Subcutaneous abdominal adipose tissue (tissue), 5 donors: ENCODE measurements around the gene CNPY4.

Experiments
- H3K27ac ChIP-seq: one replicate; pipeline ENCODE4 v1.7.0; 2013; ENCODE audit warnings: low read depth, mild to moderate bottlenecking, inconsistent platforms, low read length, moderate library complexity
- H3K27me3 ChIP-seq, 5 donors: one replicate each; pipeline ENCODE4 v1.7.0; 2013; ENCODE audit warnings: low read length in 5 of 5, inconsistent platforms in 1 of 5; ENCODE audit not compliant: control insufficient read depth in 5 of 5, insufficient read depth in 4 of 5
- H3K36me3 ChIP-seq, 5 donors: one replicate each; pipeline ENCODE4 v1.7.0; 2013; ENCODE audit warnings: low read length in 5 of 5; ENCODE audit not compliant: control insufficient read depth in 5 of 5, insufficient read depth in 5 of 5
- H3K4me1 ChIP-seq, 5 donors: one replicate each; pipeline ENCODE4 v1.7.0; 2013; ENCODE audit warnings: low read length in 5 of 5, mild to moderate bottlenecking in 3 of 5, moderate library complexity in 1 of 5; ENCODE audit not compliant: control insufficient read depth in 5 of 5, insufficient read depth in 5 of 5
- H3K4me3 ChIP-seq, 5 donors: one replicate each; pipeline ENCODE4 v1.7.0; 2013; ENCODE audit warnings: low read length in 5 of 5, low read depth in 1 of 5
- H3K9ac ChIP-seq, 5 donors: one replicate each; pipeline ENCODE4 v1.7.0; 2013; ENCODE audit warnings: low read length in 5 of 5, mild to moderate bottlenecking in 4 of 5, moderate library complexity in 3 of 5
- H3K9me3 ChIP-seq, 5 donors: one replicate each; pipeline ENCODE4 v1.7.0; 2013; ENCODE audit warnings: low read length in 5 of 5; ENCODE audit not compliant: control insufficient read depth in 5 of 5
- donor health status: healthy.
- donor health status: healthy.
- donor health status: healthy.
- donor health status: healthy.
- donor health status: healthy.

CNPY4 gene

GRCh38 chr7:100081535-100082102 is 37.8 kb upstream of the CNPY4 start, which contains the start of gene ZNF3:
ZNF3 (minus strand) TSS chr7:100081723; CDS start chr7:100077357, 4,366 bp downstream.
- Histone ChIP-seq H3K9ac (peak within 1 kb of the TSS; percentile 77 to 99 (median 98)), H3K9me3 (no peaks in the 10 kb centered on the region), H3K27ac (peak within 1 kb of the TSS; percentile 60), H3K4me3 (peak within 1 kb of the TSS; percentile 92 to 98 (median 96)), H3K27me3 (no peaks in the 10 kb centered on the region), H3K36me3 (peaks cover 2 to 19% (median 19%) of the 10 kb centered on the region in 5 donors), H3K4me1 (peaks cover 7 to 37% (median 30%) of the 10 kb centered on the region in 5 donors)

- Histone ChIP-seq H3K27me3 (no peaks in the 10 kb centered on the region), H3K36me3 (peaks cover 0 to 12% (median 11%) of the 10 kb centered on the region in 5 donors), H3K9me3 (no peaks in the 10 kb centered on the region), H3K27ac (no peak overlapping the region), H3K9ac (no peak overlapping the region), H3K4me3 (peak overlapping the region in 2 of 5 donors; percentile 24 to 62), H3K4me1 (peaks cover 7 to 38% (median 32%) of the 10 kb centered on the region in 5 donors)
Measured at GRCh38 chr7:100082978-100083377, 36.5 kb upstream of the CNPY4 start.

DNA sequence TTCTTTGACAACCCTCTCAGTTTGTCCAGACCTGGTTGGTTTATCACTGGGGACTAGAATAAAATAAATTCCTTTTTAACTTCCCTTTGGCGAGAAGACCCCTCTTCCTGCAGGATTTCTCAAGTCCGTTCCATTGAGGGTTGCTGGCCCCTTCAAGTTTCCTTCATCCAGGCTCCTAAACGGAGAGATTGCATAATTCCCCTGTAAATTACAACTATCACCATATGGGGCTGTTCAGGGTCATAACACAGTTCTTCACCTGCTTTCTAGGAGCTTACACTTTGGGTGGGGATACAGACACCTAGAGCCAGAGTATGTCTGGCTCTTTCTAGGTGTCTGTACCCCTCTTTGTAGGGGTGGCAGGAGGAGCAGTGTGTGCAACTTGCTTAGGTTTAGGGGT is 33.9 kb upstream of the CNPY4 start:
- H3K27ac ChIP-seq, result no peak overlapping the region
- no peaks in the 10 kb centered on the region for H3K9me3 ChIP-seq
- no peaks in the 10 kb centered on the region for H3K27me3 ChIP-seq
- no peak overlapping the region for H3K4me3 ChIP-seq
- no peak overlapping the region for H3K9ac ChIP-seq
- H3K4me1 ChIP-seq, result peaks cover 10 to 38% (median 30%) of the 10 kb centered on the region in 5 donors
- peaks cover under 1 to 4% (median 3%) of the 10 kb centered on the region in 5 donors for H3K36me3 ChIP-seq

DNA sequence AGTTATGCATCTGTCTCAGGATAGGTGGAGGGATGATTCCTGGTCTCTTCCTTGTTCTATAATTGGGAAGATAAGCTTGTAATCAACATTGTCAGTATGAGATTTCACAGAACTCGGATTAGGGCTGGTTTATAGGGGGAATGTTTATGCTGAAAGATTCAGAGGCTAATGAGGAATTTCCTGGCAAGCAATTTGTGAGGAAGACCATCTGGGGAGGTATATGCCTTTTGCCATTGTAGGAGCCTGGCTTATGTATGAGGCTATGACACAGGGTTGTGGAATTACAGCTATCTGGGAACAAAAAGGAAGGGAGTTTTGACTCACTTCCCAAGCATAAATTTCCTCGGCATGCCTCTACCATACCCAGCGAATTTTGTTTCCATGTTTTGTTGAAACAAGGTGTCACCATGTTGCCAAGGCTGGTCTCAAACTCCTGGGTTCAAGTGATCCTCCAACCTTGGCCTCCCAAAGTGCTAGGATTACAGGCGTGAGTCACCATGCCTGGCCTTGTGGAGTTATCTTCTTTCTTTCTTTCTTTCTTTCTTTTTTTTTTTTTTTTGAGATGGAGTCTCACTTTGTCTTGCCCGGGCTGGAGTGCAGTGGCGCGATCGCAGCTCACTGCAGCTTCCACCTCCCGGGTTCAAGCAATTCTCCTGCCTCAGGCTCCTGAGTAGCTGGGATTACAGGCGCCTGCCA is 32.2 kb upstream of the CNPY4 start:
- no peaks in the 10 kb centered on the region for H3K9me3 ChIP-seq
- H3K27ac ChIP-seq, result no peak overlapping the region
- H3K36me3 ChIP-seq, result peaks cover 6 to 20% (median 20%) of the 10 kb centered on the region in 5 donors
- H3K9ac ChIP-seq, result no peak overlapping the region
- no peak overlapping the region for H3K4me3 ChIP-seq
- no peaks in the 10 kb centered on the region for H3K27me3 ChIP-seq
- peaks cover 10 to 30% (median 25%) of the 10 kb centered on the region in 5 donors for H3K4me1 ChIP-seq

GRCh38 chr7:100088095-100088620 is 31.3 kb upstream of the CNPY4 start:
- Histone ChIP-seq H3K36me3 (peaks cover 6 to 30% (median 29%) of the 10 kb centered on the region in 5 donors), H3K27ac (peak overlapping the region; percentile 87), H3K4me1 (peaks cover 8 to 32% (median 21%) of the 10 kb centered on the region in 5 donors), H3K27me3 (no peaks in the 10 kb centered on the region), H3K9me3 (no peaks in the 10 kb centered on the region), H3K9ac (peak overlapping the region; percentile 57 to 94 (median 89)), H3K4me3 (peak overlapping the region; percentile 72 to 96 (median 91))

DNA sequence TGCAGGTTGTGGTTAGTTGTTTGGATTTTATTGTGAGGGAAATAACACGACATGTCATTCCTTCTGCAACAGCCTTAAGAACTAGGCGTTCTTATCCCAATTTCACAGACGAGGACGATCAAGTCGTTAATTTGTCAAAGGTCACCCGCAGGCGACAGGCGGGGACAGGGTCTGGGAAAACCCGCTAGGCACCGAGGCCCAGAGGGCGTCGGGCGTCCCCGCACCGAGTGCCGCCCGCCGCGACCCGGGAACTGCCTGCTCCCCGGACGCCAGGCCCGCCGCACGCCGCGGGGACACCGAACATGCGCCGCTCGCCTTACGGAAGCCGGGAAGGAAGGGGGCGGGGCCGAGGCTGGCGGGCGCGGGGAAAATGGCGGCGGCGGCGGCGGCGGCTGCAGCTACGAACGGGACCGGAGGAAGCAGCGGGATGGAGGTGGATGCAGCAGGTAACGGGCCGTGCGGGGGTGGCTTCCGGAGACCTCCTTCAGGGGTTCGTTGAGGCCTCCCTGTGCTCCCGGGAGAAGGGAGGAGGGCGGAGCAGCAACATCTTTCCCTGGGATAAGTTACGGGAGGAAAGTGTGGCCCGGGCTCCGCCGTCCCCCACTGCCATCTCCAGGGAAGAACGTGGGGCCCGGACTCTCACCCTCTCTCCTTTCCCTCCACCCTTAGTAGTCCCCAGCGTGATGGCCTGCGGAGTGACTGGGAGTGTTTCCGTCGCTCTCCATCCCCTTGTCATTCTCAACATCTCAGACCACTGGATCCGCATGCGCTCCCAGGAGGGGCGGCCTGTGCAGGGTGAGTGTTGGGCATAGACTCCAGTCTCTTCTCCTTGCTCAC is 30.6 kb upstream of the CNPY4 start, which contains the start of gene COPS6:
Gene COPS6, plus strand, starts transcription at position 349 of the 837 bp plus-strand sequence. Its CDS starts 22 bp downstream, at position 371.
- Histone ChIP-seq H3K9me3 (no peaks in the 10 kb centered on the region), H3K27ac (peak within 1 kb of the TSS; percentile 87), H3K4me1 (peaks cover 10 to 39% (median 28%) of the 10 kb centered on the region in 5 donors), H3K9ac (peak within 1 kb of the TSS; percentile 57 to 94 (median 89)), H3K4me3 (peak within 1 kb of the TSS; percentile 89 to 96 (median 94)), H3K27me3 (no peaks in the 10 kb centered on the region), H3K36me3 (peaks cover 6 to 37% (median 35%) of the 10 kb centered on the region in 5 donors)

- peak overlapping the region; percentile 12 to 94 (median 87) for H3K9ac ChIP-seq
- H3K4me3 ChIP-seq, result peak overlapping the region; percentile 89 to 96 (median 94)
- peak overlapping the region; percentile 46 for H3K27ac ChIP-seq
- H3K4me1 ChIP-seq, result peaks cover 10 to 45% (median 34%) of the 10 kb centered on the region in 5 donors
- H3K27me3 ChIP-seq, result no peaks in the 10 kb centered on the region
- peaks cover 6 to 45% (median 43%) of the 10 kb centered on the region in 5 donors for H3K36me3 ChIP-seq
- no peaks in the 10 kb centered on the region for H3K9me3 ChIP-seq
Measured at GRCh38 chr7:100089458-100090196, 29.8 kb upstream of the CNPY4 start.

DNA sequence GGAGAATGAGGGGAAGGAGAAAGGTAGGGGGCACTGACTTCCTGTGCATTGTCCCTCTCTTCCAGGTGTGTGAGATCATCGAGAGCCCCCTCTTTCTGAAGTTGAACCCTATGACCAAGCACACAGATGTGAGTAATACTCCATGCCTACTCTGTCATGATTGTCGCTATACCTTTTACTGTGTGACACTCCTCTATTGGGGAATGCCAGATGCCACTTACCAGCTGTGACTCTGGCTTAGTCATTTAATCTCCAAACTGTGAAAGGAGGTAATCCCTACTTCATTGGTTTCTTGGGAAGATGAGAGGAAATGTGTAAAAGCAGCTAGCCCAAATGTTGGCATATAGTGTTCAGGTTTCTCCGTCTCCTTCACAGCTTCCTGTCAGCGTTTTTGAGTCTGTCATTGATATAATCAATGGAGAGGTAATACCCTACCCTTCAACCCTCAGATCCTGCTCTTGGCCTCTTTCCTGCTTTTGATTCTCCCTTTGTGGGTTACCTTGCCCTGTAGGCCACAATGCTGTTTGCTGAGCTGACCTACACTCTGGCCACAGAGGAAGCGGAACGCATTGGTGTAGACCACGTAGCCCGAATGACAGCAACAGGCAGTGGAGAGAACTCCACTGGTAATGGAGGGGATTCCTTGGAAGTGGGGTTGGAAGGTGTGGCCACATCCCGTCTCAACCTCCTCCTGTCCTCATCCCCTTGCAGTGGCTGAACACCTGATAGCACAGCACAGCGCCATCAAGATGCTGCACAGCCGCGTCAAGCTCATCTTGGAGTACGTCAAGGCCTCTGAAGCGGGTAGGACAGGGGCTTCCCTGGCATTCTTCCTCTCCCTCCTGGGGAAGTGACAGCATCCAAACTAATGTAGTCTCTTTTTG is 28.7 kb upstream of the CNPY4 start:
- Histone ChIP-seq H3K27me3 (no peaks in the 10 kb centered on the region), H3K4me1 (peaks cover 10 to 45% (median 34%) of the 10 kb centered on the region in 5 donors), H3K27ac (no peak overlapping the region), H3K9ac (no peak overlapping the region), H3K4me3 (no peak overlapping the region), H3K36me3 (peaks cover 6 to 56% (median 52%) of the 10 kb centered on the region in 5 donors), H3K9me3 (no peaks in the 10 kb centered on the region)
